C4-2B (cell line): ENCODE results near the gene GSDMA.

ENCODE experiments used
- ZFX ChIP-seq: fragments of 450-650 bp; IDR thresholded peaks from 2 replicates; pipeline ENCODE4 v1.6.1; 2017
- TF ChIP-seq, protein P1 (sequence below): fragments of 450-650 bp; conservative IDR thresholded peaks from 2 replicates; pipeline ENCODE4 v1.5.1; 2017; ENCODE audit warnings: mild to moderate bottlenecking

DNA sequence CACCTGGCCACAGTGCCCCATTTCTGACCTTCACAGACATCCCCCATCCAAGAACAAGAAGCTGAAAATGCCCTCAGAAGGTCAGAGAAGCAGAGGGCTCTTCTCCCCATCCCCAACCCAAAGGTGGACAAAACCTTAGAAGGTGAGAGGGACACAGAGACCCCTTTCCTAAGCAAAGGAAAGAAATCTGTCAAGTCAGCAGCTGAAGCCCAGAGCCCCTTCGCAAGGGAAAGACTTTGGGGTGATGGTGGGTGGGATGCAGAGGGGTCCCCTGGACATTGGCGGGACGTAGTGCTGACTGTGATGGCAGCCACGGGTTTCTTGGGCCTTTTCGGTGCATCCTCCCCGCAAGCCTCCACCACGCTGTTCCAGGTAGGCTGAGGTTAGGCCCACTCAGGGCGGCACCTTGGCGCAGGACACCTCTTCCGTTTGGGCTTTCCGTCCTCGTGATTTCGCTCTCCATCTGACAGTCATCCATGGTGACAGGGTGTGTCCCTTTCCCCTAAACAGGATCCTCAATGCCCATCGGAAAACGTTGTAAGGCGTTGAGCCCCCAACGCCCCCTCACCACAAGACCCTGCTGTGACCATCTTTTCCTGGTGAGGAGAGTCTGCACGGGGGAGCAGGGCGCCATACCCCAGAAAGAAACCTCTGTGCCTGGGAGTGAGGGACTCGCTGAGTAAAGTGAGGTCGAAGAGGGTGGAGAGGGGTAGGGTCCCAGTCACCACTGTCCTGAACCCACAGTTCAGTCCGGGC, 10.7 kb upstream of the GSDMA start:
- TF ChIP-seq, protein P1, sequence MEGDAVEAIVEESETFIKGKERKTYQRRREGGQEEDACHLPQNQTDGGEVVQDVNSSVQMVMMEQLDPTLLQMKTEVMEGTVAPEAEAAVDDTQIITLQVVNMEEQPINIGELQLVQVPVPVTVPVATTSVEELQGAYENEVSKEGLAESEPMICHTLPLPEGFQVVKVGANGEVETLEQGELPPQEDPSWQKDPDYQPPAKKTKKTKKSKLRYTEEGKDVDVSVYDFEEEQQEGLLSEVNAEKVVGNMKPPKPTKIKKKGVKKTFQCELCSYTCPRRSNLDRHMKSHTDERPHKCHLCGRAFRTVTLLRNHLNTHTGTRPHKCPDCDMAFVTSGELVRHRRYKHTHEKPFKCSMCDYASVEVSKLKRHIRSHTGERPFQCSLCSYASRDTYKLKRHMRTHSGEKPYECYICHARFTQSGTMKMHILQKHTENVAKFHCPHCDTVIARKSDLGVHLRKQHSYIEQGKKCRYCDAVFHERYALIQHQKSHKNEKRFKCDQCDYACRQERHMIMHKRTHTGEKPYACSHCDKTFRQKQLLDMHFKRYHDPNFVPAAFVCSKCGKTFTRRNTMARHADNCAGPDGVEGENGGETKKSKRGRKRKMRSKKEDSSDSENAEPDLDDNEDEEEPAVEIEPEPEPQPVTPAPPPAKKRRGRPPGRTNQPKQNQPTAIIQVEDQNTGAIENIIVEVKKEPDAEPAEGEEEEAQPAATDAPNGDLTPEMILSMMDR = no peak
- no peak for TF ChIP-seq ZFX
